ENCODE results near the gene PPIA. TPM values are rescaled to one million over a fixed set of nuclear protein-coding genes. Genes with fewer than 3 reads are reported as not detected.
"Not testable (repeated sequence)": the region's sequence is repeated elsewhere in the genome, so short reads cannot be mapped to it uniquely, and the experiment has no call there.

PPIA gene
- total RNA-seq, 1 experiment from 2014 or later: 5,630 TPM

DNA sequence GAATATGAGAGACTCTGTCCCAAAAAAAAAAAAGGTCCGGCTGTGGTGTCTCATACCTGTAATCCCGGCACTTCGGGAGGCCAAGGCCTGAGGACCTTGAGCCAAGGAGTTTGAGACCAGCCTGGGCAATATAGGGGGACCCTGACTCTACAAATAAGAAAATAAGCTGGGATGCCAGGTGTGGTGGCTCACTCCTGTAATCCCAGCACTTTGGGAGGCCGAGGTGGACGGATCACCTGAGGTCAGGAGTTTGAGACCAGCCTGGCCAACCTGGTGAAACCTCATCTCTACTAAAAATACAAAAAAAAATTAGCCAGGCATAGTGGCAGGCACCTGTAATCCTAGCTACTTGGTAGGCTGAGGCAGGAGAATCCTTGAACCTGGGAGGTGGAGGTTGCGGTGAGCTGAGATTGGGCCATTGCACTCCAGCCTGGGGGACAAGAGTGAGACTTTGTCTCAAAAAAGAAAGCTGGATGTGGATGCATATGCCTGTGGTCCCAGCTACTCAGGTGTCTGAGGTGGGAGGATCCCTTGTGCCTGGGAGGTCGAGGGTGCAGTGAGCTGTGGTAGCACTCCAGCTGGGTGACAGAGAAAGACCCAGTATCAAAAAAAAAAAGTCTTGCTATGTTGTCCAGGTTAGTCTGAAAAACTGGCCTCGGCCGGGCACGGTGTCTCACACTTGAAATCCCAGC lies 7.5 kb downstream of the PPIA start:
- not testable (repeated sequence) for H3K27ac ChIP-seq; H3K4me3 ChIP-seq; DNase-seq (ENCODE audit: low read depth in 1 of 2, low spot score in 2 of 2); H3K9me3 ChIP-seq (replicated peaks); H3K4me1 ChIP-seq (replicated peaks); H3K27me3 ChIP-seq (replicated peaks)
- peaks cover 63% of the 10 kb centered on the region for H3K36me3 ChIP-seq

DNA sequence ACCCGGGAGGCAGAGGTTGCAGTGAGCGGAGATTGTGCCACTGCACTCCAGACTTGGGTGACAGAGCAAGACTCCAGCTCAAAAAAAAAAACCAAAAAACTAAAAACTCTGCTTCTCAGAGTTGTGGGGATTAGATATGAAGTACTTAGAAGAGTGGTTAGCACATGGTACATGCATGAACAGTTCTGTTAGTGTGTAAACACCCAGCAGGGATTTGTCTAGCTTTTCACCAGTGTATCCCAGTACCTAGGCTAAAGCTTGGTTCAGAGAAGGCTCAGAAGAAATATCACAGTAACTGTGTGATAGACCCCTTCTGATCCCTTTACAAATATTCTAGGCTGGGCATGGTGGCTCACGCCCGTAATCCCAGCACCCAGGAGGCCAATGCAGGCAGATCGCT lies 9.5 kb downstream of the PPIA start:
- Histone ChIP-seq H3K27ac (no peak overlapping the region), H3K4me3 (no peak overlapping the region), H3K9me3 (replicated peaks) (no peaks in the 10 kb centered on the region), H3K4me1 (replicated peaks) (no peaks in the 10 kb centered on the region), H3K36me3 (peaks cover 43% of the 10 kb centered on the region), H3K27me3 (replicated peaks) (no peaks in the 10 kb centered on the region)
- DNase-seq (ENCODE audit: low read depth in 1 of 2, low spot score in 2 of 2): no peak

DNA sequence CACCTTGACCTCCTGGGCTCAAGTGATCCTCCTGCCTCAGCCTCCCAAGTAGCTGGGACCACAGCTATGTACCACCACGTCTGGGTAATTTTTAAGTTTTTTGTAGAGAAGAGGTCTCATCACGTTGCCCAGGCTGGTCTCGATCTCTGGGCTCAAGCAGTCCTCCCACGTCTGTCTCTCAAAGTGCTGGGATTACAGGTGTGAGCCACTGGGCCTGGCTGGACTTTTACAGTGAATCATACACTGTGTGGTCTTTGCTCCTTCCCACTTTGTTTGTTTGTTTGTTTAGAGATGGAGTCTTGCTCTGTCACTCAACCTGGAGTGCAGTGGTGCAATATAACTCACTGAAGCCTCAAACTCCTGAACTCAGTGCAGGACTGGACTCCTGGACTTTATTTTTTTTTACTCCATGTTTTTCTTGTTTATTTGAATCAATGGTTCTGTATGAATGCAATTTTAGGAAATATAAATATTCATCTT lies 12.5 kb downstream of the PPIA start:
- Histone ChIP-seq H3K4me1 (replicated peaks) (no peaks in the 10 kb centered on the region), H3K9me3 (replicated peaks) (no peaks in the 10 kb centered on the region), H3K4me3 (no peak overlapping the region), H3K36me3 (peaks cover 13% of the 10 kb centered on the region), H3K27ac (no peak overlapping the region), H3K27me3 (replicated peaks) (no peaks in the 10 kb centered on the region)
- no peak for DNase-seq (ENCODE audit: low read depth in 1 of 2, low spot score in 2 of 2)

DNA sequence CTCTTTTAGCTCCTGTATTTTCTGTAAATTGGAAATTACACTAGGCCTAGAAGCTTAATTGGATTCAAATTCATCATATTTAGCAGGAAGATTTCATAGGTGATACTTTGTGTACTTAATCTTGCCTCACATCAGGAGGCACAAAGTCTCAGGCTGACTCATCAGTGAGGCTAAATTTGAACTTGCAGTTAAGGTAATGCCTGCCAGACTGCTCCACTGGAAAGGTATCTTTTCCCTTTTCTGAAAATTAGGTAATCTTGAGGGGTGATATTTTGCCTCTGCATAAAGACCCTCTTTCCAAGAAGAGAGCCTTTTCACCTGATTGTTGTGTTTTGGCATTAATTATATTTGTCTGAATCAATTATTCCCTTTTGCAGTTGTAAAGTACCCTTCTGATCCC lies 14.6 kb downstream of the PPIA start:
- Histone ChIP-seq H3K4me3 (no peak overlapping the region), H3K27me3 (replicated peaks) (no peaks in the 10 kb centered on the region), H3K4me1 (replicated peaks) (no peaks in the 10 kb centered on the region), H3K9me3 (replicated peaks) (no peaks in the 10 kb centered on the region), H3K27ac (no peak overlapping the region), H3K36me3 (no peaks in the 10 kb centered on the region)
- no peak for DNase-seq (ENCODE audit: low read depth in 1 of 2, low spot score in 2 of 2)

DNA sequence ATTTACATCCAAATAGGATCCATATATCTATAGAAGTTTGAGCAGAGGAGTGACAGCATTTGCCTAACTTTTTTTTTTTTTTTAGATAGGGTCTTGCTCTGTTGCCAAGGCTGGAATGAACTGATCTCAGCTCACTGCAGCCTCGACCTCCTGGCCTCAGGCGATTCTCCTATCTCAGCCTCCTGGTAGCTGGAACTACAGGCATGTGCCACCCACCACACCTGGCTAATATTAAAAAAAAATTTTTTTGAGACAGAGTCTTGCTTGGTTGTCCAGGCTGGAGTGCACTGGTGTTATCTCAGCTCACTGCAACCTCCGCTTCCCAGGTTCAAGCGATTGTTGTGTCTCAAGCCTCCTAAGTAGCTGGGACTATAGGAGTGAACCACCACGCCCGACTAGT lies 15.1 kb downstream of the PPIA start:
- Histone ChIP-seq H3K27me3 (replicated peaks) (no peaks in the 10 kb centered on the region), H3K9me3 (replicated peaks) (no peaks in the 10 kb centered on the region), H3K4me1 (replicated peaks) (no peaks in the 10 kb centered on the region), H3K4me3 (no peak overlapping the region), H3K27ac (no peak overlapping the region), H3K36me3 (no peaks in the 10 kb centered on the region)
- no peak for DNase-seq (ENCODE audit: low read depth in 1 of 2, low spot score in 2 of 2)

DNA sequence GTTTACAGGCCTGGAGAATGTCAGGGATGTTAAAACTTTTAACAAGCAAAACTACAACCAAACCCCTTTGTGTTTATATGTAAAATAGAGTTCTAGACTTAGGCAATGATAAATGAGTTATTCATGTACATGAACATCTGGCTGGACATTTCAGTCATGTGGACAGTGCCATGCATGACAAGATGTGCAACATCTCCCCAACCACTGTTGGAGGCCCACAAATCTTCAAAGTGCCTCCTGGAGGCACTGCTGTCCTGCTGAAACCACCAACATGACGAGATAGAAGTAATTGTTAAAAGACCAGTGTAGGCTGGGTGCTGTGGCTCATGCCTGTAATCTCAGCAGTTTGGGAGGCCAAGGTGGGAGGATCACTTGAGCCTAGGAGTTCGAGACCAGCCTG lies 18.4 kb downstream of the PPIA start:
- Histone ChIP-seq H3K27ac (no peak overlapping the region), H3K4me1 (replicated peaks) (no peaks in the 10 kb centered on the region), H3K36me3 (no peaks in the 10 kb centered on the region), H3K4me3 (no peak overlapping the region), H3K27me3 (replicated peaks) (no peaks in the 10 kb centered on the region), H3K9me3 (replicated peaks) (no peaks in the 10 kb centered on the region)
- no peak for DNase-seq (ENCODE audit: low read depth in 1 of 2, low spot score in 2 of 2)

DNA sequence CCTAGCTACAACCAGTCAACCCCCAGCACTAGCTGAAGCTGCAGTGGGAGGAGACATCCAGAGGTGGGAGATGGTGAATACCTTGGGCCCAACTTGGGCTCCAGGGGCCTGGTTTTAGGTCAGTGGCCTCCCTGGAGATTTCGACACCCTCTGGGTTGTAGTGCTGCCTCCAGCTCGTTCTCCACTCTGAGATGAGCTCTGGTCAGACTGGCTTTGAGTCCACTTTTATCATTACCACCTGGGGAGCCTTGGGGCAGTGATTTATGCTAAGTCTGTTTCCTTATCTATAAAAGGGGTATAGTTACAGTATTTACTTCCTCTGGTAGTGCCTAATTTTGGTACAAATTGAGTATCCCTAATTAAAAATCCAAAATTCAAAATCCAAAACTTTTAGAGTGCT lies 22.8 kb downstream of the PPIA start:
- Histone ChIP-seq H3K4me1 (replicated peaks) (no peaks in the 10 kb centered on the region), H3K36me3 (peaks cover 6% of the 10 kb centered on the region), H3K27me3 (replicated peaks) (no peaks in the 10 kb centered on the region), H3K4me3 (no peak overlapping the region), H3K9me3 (replicated peaks) (no peaks in the 10 kb centered on the region), H3K27ac (no peak overlapping the region)
- no peak for DNase-seq (ENCODE audit: low read depth in 1 of 2, low spot score in 2 of 2)

DNA sequence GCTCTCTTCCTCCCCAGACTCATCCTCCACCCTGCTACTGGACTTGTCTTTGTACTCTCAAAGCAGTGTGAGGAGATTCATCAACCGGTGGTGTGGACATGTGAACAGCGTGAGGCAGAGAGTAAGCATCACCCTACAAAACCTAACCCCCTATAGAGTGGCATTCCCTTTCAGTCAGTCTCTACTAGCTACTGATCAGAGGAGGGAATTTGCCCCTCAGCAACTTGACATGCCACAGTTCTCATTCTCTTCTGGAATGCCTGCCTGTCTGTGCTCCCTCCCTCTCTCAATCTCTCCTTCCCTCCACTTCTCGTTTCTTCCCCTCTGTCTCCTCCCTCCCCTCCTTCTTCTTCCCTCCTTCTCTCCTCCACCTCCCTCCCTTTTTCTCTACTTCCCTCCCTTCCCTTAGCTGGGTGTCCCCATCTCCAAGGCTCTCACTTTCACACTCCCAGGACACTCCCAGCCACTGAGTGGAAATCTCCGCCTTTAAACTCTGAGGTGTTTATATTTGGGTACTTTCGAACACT lies 26.8 kb downstream of the PPIA start:
- H3K4me3 ChIP-seq: no peak overlapping the region
- no peaks in the 10 kb centered on the region for H3K9me3 ChIP-seq (replicated peaks)
- H3K27ac ChIP-seq: no peak overlapping the region
- no peaks in the 10 kb centered on the region for H3K27me3 ChIP-seq (replicated peaks)
- no peak for DNase-seq (ENCODE audit: low read depth in 1 of 2, low spot score in 2 of 2)
- H3K4me1 ChIP-seq (replicated peaks): peaks cover 3% of the 10 kb centered on the region; the same call in 1 of the 2 replicates
- H3K36me3 ChIP-seq: peaks cover 44% of the 10 kb centered on the region

DNA sequence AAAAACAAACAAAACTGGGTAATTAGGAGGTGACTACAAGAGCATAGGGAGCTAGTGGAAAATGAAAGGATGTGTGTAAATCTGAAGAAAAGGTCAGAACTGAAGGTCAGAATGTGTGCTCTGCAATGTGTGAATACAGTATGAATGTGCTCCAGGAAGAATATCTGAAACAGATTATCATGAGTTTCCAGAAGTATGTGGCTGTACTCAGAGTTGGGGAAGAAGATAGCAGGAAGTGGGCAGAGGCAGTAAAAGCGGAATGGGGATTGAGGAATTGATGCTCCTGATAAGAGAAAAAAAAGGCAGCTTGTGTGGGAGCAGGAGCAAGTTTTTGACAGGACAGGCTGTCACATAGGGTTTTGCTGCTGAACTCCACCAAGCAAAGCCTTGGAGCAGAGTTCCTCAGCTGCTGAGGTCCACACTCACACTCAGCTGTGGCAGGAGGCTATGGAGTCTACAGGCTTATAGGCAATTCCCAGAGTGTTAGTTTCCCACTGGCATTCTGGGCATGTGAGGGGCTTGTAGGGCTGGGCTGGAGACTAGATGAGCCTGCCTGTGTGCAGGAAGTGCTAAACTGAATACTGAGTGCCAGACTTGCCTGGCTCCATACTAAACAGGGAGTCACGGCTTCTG lies 28.5 kb downstream of the PPIA start:
- no peak overlapping the region for H3K27ac ChIP-seq
- H3K4me3 ChIP-seq: no peak overlapping the region
- peaks cover 61% of the 10 kb centered on the region for H3K36me3 ChIP-seq
- H3K9me3 ChIP-seq (replicated peaks): no peaks in the 10 kb centered on the region
- H3K4me1 ChIP-seq (replicated peaks): peaks cover 3% of the 10 kb centered on the region; the same call in 1 of the 2 replicates
- DNase-seq (ENCODE audit: low read depth in 1 of 2, low spot score in 2 of 2): no peak
- H3K27me3 ChIP-seq (replicated peaks): no peaks in the 10 kb centered on the region

DNA sequence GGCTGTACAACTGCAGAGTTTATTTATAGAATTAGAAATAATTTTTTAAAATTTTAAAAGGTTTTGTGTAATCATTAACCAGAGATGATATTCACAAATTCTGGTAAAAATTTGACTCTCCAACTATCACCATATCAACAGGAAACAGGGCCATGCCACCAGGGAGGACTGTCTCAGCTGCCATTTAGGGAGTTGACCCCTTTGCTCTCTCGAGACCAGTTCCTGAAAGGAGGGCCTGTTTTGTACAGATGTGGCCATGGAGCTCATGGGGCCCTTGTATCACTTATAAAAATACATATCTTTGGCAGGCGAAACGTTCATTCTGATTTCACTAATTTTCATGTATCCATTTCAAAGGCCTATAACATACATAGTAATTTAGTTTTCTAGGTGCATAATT lies 31.1 kb downstream of the PPIA start:
- Histone ChIP-seq H3K4me1 (replicated peaks) (peaks cover 3% of the 10 kb centered on the region; the same call in 1 of the 2 replicates), H3K4me3 (no peak overlapping the region), H3K27ac (no peak overlapping the region), H3K36me3 (peaks cover 86% of the 10 kb centered on the region), H3K27me3 (replicated peaks) (no peaks in the 10 kb centered on the region), H3K9me3 (replicated peaks) (no peaks in the 10 kb centered on the region)
- no peak for DNase-seq (ENCODE audit: low read depth in 1 of 2, low spot score in 2 of 2)

DNA sequence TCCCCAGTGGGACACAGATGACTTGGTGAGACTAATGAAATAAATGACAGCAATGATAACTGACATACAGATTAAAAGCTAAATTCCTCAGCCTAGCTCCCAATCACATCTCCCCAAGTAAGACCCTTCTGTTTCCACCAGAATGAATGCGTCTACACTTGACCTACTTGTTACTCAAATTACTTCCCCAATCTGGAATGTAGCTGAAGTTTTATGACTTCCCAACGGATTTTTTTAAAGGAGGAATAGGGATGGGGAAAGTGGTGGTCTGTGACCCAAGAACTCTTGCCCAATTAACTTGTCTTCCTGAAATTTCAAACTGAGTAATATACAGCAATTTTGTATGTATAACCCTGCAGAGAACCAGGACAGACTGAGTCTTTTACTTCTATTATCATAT lies 42.3 kb downstream of the PPIA start:
- H3K4me3 ChIP-seq: no peak overlapping the region

DNA sequence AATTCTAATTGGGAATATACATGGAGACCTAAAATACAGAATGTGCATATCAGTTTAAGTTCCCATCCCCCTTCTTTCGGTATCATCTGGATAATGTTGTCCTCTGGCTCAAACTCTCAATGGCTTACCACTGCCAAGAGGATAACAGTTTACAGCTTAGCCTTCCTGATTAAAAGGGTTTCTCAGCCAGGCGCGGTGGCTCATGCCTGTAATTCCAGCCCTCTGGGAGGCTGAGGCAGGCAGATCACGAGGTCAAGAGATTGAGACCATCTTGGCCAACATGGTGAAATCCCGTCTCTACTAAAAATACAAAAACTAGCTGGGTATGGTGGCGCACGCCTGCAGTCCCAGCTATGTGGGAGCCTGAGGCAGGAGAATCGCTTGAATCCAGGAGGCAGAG lies 46.2 kb downstream of the PPIA start:
- not testable (repeated sequence) for H3K4me1 ChIP-seq (replicated peaks); H3K4me3 ChIP-seq; H3K9me3 ChIP-seq (replicated peaks); H3K27me3 ChIP-seq (replicated peaks); H3K27ac ChIP-seq; DNase-seq (ENCODE audit: low read depth in 1 of 2, low spot score in 2 of 2)
- peaks cover 50% of the 10 kb centered on the region for H3K36me3 ChIP-seq

More for the DNA sequence above, 42.3 kb downstream of the PPIA start:
- no peaks in the 10 kb centered on the region for H3K27me3 ChIP-seq (replicated peaks)
- DNase-seq (ENCODE audit: low read depth in 1 of 2, low spot score in 2 of 2): no peak
- H3K9me3 ChIP-seq (replicated peaks): no peaks in the 10 kb centered on the region
- H3K36me3 ChIP-seq: peaks cover 85% of the 10 kb centered on the region
- H3K4me1 ChIP-seq (replicated peaks): no peaks in the 10 kb centered on the region
- H3K27ac ChIP-seq: no peak overlapping the region

DNA sequence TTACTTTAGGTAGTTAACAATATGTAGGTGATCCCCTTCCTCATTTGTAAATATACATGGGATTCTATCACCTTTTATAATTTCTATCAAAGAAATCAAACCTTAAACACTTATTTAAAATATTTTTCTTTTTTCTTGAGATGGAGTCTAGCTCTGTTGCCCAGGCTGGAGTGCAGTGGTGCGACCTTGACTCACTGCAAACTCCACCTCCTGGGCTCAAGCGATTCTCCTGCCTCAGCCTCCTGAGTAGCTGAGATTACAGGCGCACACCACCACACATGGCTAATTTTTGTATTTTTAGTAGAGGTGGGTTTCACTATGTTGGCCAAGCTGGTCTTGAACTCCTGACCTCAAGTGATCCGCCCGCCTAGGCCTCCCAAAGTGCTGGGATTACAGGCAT lies 47.0 kb downstream of the PPIA start:
- peaks cover 45% of the 10 kb centered on the region for H3K36me3 ChIP-seq
- not testable (repeated sequence) for H3K27ac ChIP-seq; H3K4me1 ChIP-seq (replicated peaks); H3K4me3 ChIP-seq; H3K9me3 ChIP-seq (replicated peaks); DNase-seq (ENCODE audit: low read depth in 1 of 2, low spot score in 2 of 2); H3K27me3 ChIP-seq (replicated peaks)

DNA sequence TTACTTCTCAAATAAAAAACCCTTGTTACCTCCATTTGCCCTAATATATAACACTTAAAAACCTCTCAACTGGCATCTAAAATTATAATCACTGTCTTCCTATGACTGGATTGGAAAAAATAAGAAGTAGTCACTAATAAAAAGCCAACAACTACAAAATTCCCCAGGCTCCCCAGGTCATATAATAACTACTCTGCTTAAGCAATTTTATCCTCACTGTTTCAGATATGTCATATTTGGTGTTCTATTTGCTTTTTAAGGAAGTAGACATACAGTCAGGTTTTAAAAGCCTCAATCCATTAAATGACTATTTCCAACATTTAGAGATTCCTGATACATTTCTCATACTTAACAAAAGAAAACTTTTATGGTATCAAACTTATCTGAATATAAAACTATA lies 49.0 kb downstream of the PPIA start:
- H3K36me3 ChIP-seq: peaks cover 29% of the 10 kb centered on the region
- no peaks in the 10 kb centered on the region for H3K9me3 ChIP-seq (replicated peaks)
- H3K27ac ChIP-seq: no peak overlapping the region
- H3K27me3 ChIP-seq (replicated peaks): no peaks in the 10 kb centered on the region
- no peak overlapping the region; the same call in 1 of the 2 replicates for H3K4me3 ChIP-seq
- DNase-seq (ENCODE audit: low read depth in 1 of 2, low spot score in 2 of 2): no peak
- peaks cover 27% of the 10 kb centered on the region for H3K4me1 ChIP-seq (replicated peaks)

Measured in SJSA1 (cell line).